Erythroblast (primary cell): Measurements from ENCODE around the gene TENT5C.

Experiments used
- GATA1 ChIP-seq: IDR thresholded peaks from 2 replicates; pipeline ENCODE4 v1.6.1; 2011; ENCODE audit warnings: low read depth, mild to moderate bottlenecking, control low read depth, low read length, moderate library complexity
- POLR2A ChIP-seq: IDR thresholded peaks from 2 replicates; pipeline ENCODE4 v1.6.1; 2011; ENCODE audit warnings: mild to moderate bottlenecking, low read length

DNA sequence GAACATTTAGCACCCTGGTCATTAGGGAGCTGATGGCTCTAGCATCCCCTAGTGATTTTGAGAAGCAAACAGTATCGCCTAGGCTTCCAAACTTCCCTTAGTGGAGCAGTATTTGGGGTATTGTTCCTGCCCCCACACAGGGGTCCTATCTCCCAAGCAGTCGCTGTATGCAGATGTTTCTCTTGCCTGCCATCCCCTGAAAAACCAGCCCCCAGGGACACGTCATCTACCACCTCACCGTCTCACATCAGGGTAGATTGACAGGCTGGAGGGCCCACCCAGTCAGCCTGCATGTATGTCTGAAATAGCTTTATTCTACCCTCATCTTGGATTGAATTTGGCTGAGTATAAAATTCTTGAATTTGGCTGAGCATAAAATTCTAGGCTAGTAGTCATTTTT, 33.9 kb downstream of the TENT5C start:
- TF ChIP-seq POLR2A, result no peak
- no peak for TF ChIP-seq GATA1
